Suprapubic skin (tissue), 4 donors: ENCODE data around the gene CEP112. TPM values are rescaled to one million over a fixed set of nuclear protein-coding genes. Genes with fewer than 3 reads are reported as not detected.

Source experiments
- DNase-seq, 2 donors: peaks; one replicate each; pipeline ENCODE4 v3.0.0-alpha.2; 2019; ENCODE audit warnings: low spot score in 2 of 2
- H3K27ac ChIP-seq: fragments of 200-600 bp; sonication (generic); one replicate; pipeline ENCODE4 v1.5.1; 2019
- H3K27me3 ChIP-seq: fragments of 200-600 bp; sonication (generic); one replicate; pipeline ENCODE4 v1.5.1; 2019
- H3K36me3 ChIP-seq: fragments of 200-600 bp; sonication (generic); one replicate; pipeline ENCODE4 v1.5.1; 2019
- H3K4me1 ChIP-seq: fragments of 200-600 bp; sonication (generic); one replicate; pipeline ENCODE4 v1.5.1; 2019
- H3K4me3 ChIP-seq: fragments of 200-600 bp; sonication (generic); one replicate; pipeline ENCODE4 v1.5.1; 2019; ENCODE audit warnings: mild to moderate bottlenecking
- H3K9me3 ChIP-seq: fragments of 200-600 bp; sonication (generic); one replicate; pipeline ENCODE4 v1.5.1; 2019
- EP300 ChIP-seq: sonication (generic); formaldehyde crosslinking; IDR thresholded peaks from one replicate; pipeline ENCODE4 v1.6.1; 2017; ENCODE audit warnings: antibody characterized with exemption
- POLR2A ChIP-seq, 2 donors: fragments of 450-650 bp; IDR thresholded peaks; one replicate each; pipeline ENCODE4 v1.6.1; 2017; ENCODE audit warnings: antibody characterized with exemption in 2 of 2, mild to moderate bottlenecking in 2 of 2, moderate library complexity in 2 of 2
- POLR2AphosphoS5 ChIP-seq, 3 donors: sonication (generic); formaldehyde crosslinking; IDR thresholded peaks; one replicate each; pipeline ENCODE4 v1.6.1; 2017; ENCODE audit warnings: antibody characterized with exemption in 3 of 3
- WGBS: methylation state at CpG from one replicate; pipeline ENCODE4 v1.1.5; 2018; 5-methylcytosine and 5-hydroxymethylcytosine counted together
- total RNA-seq, 4 donors: library from RNA; depleted of rRNA; stranded (reverse); fragments of >200 nt; gene quantifications; one replicate each; pipeline ENCODE4 v1.1.0, GENCODE V29; 2016
- TF ChIP-seq, protein P1 (sequence below), 2 donors: fragments of 200-600 bp in 1 of 2; fragments of 450-650 bp in 1 of 2; sonication (generic) in 1 of 2; IDR thresholded peaks; one replicate each; pipeline ENCODE4 v1.5.1; 2016 to 2019; ENCODE audit warnings: antibody characterized with exemption in 2 of 2, mild to moderate bottlenecking in 1 of 2, moderate library complexity in 1 of 2

Gene CEP112
- total RNA-seq, 4 donors from 2014 or later = 0.68 to 14.1 (median 6.6) TPM

DNA sequence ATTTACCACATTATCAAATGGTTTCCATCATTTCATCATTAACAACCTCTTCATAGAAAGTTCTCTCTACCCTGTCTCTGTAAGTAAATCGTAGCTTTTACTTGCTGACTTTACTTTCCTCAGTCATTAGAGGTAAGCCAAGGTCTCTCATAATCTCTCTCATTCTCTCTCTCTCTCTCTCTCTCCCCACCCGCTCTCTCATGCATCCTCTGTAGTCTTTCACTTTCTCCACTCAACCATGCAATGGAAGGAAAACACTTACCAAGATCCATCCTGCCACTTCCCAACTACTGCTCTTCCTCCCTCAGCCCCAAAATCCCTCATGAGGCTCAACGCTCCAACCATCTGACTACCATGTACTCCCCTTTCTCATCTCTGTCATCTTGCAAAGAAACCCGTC is 6.1 kb downstream of the CEP112 start:
- H3K9me3 ChIP-seq = no peaks in the 10 kb centered on the region
- no peaks in the 10 kb centered on the region for H3K27me3 ChIP-seq
- no peak overlapping the region for H3K27ac ChIP-seq
- H3K36me3 ChIP-seq = peaks cover 16% of the 10 kb centered on the region
- TF ChIP-seq, protein P1, sequence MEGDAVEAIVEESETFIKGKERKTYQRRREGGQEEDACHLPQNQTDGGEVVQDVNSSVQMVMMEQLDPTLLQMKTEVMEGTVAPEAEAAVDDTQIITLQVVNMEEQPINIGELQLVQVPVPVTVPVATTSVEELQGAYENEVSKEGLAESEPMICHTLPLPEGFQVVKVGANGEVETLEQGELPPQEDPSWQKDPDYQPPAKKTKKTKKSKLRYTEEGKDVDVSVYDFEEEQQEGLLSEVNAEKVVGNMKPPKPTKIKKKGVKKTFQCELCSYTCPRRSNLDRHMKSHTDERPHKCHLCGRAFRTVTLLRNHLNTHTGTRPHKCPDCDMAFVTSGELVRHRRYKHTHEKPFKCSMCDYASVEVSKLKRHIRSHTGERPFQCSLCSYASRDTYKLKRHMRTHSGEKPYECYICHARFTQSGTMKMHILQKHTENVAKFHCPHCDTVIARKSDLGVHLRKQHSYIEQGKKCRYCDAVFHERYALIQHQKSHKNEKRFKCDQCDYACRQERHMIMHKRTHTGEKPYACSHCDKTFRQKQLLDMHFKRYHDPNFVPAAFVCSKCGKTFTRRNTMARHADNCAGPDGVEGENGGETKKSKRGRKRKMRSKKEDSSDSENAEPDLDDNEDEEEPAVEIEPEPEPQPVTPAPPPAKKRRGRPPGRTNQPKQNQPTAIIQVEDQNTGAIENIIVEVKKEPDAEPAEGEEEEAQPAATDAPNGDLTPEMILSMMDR (IDR thresholded peaks at IDR 0.05) = no peak
- TF ChIP-seq POLR2A (IDR thresholded peaks at IDR 0.05) (no peak), EP300 (no peak), POLR2AphosphoS5 (IDR thresholded peaks at IDR 0.05) (no peak)
- H3K4me1 ChIP-seq = peaks cover 11% of the 10 kb centered on the region
- no peak overlapping the region for H3K4me3 ChIP-seq
- WGBS = 96% methylated on average over 4 of the region's 4 CpGs
- DNase-seq = no peak

DNA sequence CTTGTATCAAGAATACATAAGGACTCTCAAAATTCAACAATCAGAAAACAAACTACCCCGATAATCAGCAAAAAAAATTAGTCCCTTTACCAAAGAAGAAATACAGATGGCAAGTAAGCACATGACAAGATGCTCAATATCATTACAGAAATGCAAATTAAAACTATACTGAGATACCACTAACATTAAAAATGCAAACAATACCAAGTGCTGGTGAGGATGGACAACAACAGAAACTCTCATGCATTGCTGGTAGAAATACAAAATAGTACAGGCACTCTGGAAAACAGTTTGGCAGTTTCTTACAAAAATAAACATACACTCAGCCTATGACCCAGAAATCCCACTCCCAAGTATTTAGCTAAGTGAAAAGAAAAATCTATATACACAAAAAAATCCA is 7.5 kb downstream of the CEP112 start:
- no peaks in the 10 kb centered on the region for H3K4me1 ChIP-seq
- TF ChIP-seq, protein P1 (IDR thresholded peaks at IDR 0.05) = no peak
- TF ChIP-seq EP300 (no peak), POLR2AphosphoS5 (IDR thresholded peaks at IDR 0.05) (no peak), POLR2A (IDR thresholded peaks at IDR 0.05) (no peak)
- no peak overlapping the region for H3K27ac ChIP-seq
- 100% methylated on average over 1 of the region's 1 CpG for WGBS
- H3K9me3 ChIP-seq = no peaks in the 10 kb centered on the region
- H3K27me3 ChIP-seq = no peaks in the 10 kb centered on the region
- peaks cover 16% of the 10 kb centered on the region for H3K36me3 ChIP-seq
- DNase-seq = no peak
- H3K4me3 ChIP-seq = no peak overlapping the region

DNA sequence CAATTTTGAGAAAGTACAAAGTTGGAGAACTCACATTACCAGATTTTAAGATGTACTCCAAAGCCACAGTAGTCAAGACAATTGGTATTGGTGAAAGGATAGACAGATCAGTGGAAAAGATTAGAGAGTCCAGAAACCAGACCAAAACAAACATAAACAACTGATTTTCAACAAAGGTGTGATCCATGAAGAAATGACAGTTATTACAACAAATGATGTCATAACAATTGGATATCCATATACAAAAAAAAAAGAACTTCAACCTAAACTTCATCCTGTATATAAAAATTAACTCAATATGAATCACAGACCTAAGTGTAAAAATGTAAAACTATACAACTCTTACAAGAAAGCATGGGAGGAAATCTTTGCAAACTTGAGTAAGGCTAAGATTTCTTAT is 8.4 kb downstream of the CEP112 start:
- Histone ChIP-seq H3K4me1 (no peaks in the 10 kb centered on the region), H3K36me3 (peaks cover 16% of the 10 kb centered on the region), H3K27ac (no peak overlapping the region), H3K27me3 (no peaks in the 10 kb centered on the region), H3K4me3 (no peak overlapping the region), H3K9me3 (no peaks in the 10 kb centered on the region)
- TF ChIP-seq EP300 (no peak), POLR2AphosphoS5 (IDR thresholded peaks at IDR 0.05) (no peak), POLR2A (IDR thresholded peaks at IDR 0.05) (no peak)
- TF ChIP-seq, protein P1 (IDR thresholded peaks at IDR 0.05) = no peak
- DNase-seq = no peak

DNA sequence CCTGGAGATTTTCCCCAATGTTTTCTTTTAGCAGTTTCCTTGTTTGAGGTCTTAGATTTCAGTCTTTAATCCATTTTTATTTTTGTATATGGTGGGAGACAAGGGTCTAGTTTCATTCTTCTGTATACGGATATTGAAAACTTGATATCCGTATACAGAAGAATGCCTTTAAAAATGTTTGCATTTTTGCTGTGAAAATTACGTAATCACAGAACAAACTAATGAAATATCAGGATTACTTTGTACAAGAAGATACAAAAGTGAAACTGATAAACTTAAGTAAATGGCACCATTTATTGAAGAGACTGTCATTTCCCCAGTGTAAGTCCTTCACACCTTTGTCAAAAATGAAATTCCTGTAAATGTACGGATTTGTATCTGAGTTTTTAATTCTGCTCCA is 13.3 kb downstream of the CEP112 start:
- H3K27me3 ChIP-seq = no peaks in the 10 kb centered on the region
- no peak overlapping the region for H3K4me3 ChIP-seq
- H3K27ac ChIP-seq = no peak overlapping the region
- H3K4me1 ChIP-seq = no peaks in the 10 kb centered on the region
- DNase-seq = no peak
- H3K36me3 ChIP-seq = peaks cover 16% of the 10 kb centered on the region
- TF ChIP-seq, protein P1 (IDR thresholded peaks at IDR 0.05) = no peak
- TF ChIP-seq EP300 (no peak), POLR2A (IDR thresholded peaks at IDR 0.05) (no peak), POLR2AphosphoS5 (IDR thresholded peaks at IDR 0.05) (no peak)
- 95% methylated on average over 4 of the region's 4 CpGs for WGBS
- no peaks in the 10 kb centered on the region for H3K9me3 ChIP-seq

DNA sequence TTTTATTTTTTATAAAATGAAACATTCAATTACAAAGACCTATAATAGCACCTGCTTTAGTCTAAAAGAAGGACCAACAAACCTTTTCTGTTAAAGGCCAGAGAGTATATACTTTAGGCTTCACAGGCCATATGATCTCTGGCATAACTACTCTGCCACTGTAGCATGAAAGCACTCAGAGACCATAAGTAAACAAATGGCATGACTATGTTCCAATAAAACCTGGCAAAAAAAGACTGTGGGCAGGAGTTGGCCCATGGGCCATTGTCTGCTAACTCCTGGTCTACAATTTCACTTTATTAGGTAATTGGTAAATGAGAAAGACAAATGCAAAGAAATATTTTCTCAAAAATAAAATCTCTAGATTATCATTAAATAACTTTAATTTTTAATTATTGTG is 14.9 kb downstream of the CEP112 start:
- H3K9me3 ChIP-seq = no peaks in the 10 kb centered on the region
- peaks cover 9% of the 10 kb centered on the region for H3K36me3 ChIP-seq
- H3K27ac ChIP-seq = no peak overlapping the region
- no peaks in the 10 kb centered on the region for H3K27me3 ChIP-seq
- no peak for DNase-seq
- H3K4me1 ChIP-seq = no peaks in the 10 kb centered on the region
- H3K4me3 ChIP-seq = no peak overlapping the region
- TF ChIP-seq, protein P1 (IDR thresholded peaks at IDR 0.05) = no peak
- TF ChIP-seq POLR2AphosphoS5 (IDR thresholded peaks at IDR 0.05) = no peak
- TF ChIP-seq POLR2A (IDR thresholded peaks at IDR 0.05) = no peak
- no peak for TF ChIP-seq EP300
